A549 (cell line): ENCODE data around the gene GPR15LG. TPM values are rescaled to one million over a fixed set of nuclear protein-coding genes. Genes with fewer than 3 reads are reported as not detected.

Experiments
- ATAC-seq, 2 experiments: fragments of 200-7000 bp in 1 of 2; fragments of >200 bp in 1 of 2; cut with Nextera tagmentation in 1 of 2; cut with Tn5 transposase in 1 of 2; 3 replicates each; pipeline versions ENCODE4 v1.8.0 to v1.9.1; 2018 to 2020; ENCODE audit warnings: mild to moderate bottlenecking in 1 of 2, moderate library complexity in 1 of 2
- CTCF ChIA-PET: fragments of 300-600 bp; sonication (Branson Sonifier 250); formaldehyde crosslinking; extraction: SDS; loops from one replicate; lab custom pipeline; 2021; ENCODE audit warnings: antibody characterized with exemption, inconsistent platforms; lab: Yijun Ruan, JAX
- POLR2A ChIA-PET: fragments of 350-600 bp; formaldehyde crosslinking; extraction: SDS; loops from one replicate; lab custom pipeline; 2021; ENCODE audit warnings: antibody characterized with exemption, inconsistent platforms; lab: Yijun Ruan, JAX
- DNase-seq, 2 experiments: peaks; one replicate each; pipeline versions ENCODE4 v3.0.0 to v3.0.0-alpha.2; 2011 to 2016; ENCODE audit warnings: low read depth in 1 of 2, low spot score in 1 of 2
- FAIRE-seq: peaks from 2 replicates; lab custom pipeline; 2011; peaks lifted over from hg19 to GRCh38; lab: Jason Lieb, UNC
- H3K27ac ChIP-seq, 2 experiments: fragments of >200 bp; sonication (Bioruptor Twin); formaldehyde crosslinking; 3 replicates each; pipeline ENCODE4 v1.5.1; 2016 to 2017
- H3K4me1 ChIP-seq: fragments of >200 bp; sonication (Bioruptor Twin); formaldehyde crosslinking; 3 replicates; pipeline ENCODE4 v1.6.1; 2016
- H3K4me2 ChIP-seq: fragments of >200 bp; sonication (Bioruptor Twin); formaldehyde crosslinking; 3 replicates; pipeline ENCODE4 v1.6.1; 2016
- H3K4me3 ChIP-seq: fragments of >200 bp; sonication (Bioruptor Twin); formaldehyde crosslinking; 3 replicates; pipeline ENCODE4 v1.5.1; 2016
- H3K9me3 ChIP-seq: fragments of >200 bp; sonication (Bioruptor Twin); formaldehyde crosslinking; 3 replicates; pipeline ENCODE4 v1.6.1; 2016
- CBX2 ChIP-seq: fragments of 200-600 bp; sonication (generic); IDR thresholded peaks from 2 replicates; pipeline ENCODE4 v1.6.1; 2016; ENCODE audit warnings: low read depth, mild to moderate bottlenecking, borderline replicate concordance
- CHD4 ChIP-seq: fragments of 200-600 bp; sonication (generic); IDR thresholded peaks from 2 replicates; pipeline ENCODE4 v1.6.1; 2016; ENCODE audit warnings: antibody characterized with exemption, mild to moderate bottlenecking, borderline replicate concordance
- EHMT2 ChIP-seq: fragments of 200-600 bp; sonication (generic); IDR thresholded peaks from 2 replicates; pipeline ENCODE4 v1.6.1; 2016; ENCODE audit warnings: antibody characterized with exemption, low read depth, mild to moderate bottlenecking, moderate library complexity
- EP300 ChIP-seq, 2 experiments: fragments of >200 bp; sonication (Bioruptor Twin); formaldehyde crosslinking; IDR thresholded peaks; 2 replicates in 1 of 2; 3 replicates in 1 of 2; pipeline ENCODE4 v1.6.1; 2016 to 2017
- FOSB ChIP-seq: fragments of 250-450 bp; sonication (Bioruptor Pico); IDR thresholded peaks from 2 replicates; pipeline ENCODE4 v1.5.0; 2020; ENCODE audit warnings: mild to moderate bottlenecking, moderate library complexity
- FOSL2 ChIP-seq, 2 experiments: fragments of 450-650 bp in 1 of 2; fragments of >200 bp in 1 of 2; sonication (Bioruptor Twin) in 1 of 2; formaldehyde crosslinking; IDR thresholded peaks; 2 replicates each; pipeline versions ENCODE4 v1.5.0 to v1.6.1; 2016 to 2020; ENCODE audit warnings: mild to moderate bottlenecking in 1 of 2, moderate library complexity in 1 of 2
- HOXA7 ChIP-seq: fragments of 250-450 bp; sonication (Bioruptor Pico); IDR thresholded peaks from 2 replicates; pipeline ENCODE4 v1.5.0; 2020; ENCODE audit warnings: mild to moderate bottlenecking, moderate library complexity
- HOXB13 ChIP-seq: fragments of 250-450 bp; sonication (Bioruptor Pico); IDR thresholded peaks from 2 replicates; pipeline ENCODE4 v1.5.0; 2020; ENCODE audit warnings: low read depth, mild to moderate bottlenecking, moderate library complexity
- HOXB5 ChIP-seq: fragments of 250-450 bp; sonication (Bioruptor Pico); IDR thresholded peaks from 2 replicates; pipeline ENCODE4 v1.5.0; 2020; ENCODE audit warnings: mild to moderate bottlenecking, moderate library complexity
- JUN ChIP-seq, 2 experiments: fragments of >200 bp; sonication (Bioruptor Twin); formaldehyde crosslinking; IDR thresholded peaks; 2 replicates in 1 of 2; 3 replicates in 1 of 2; pipeline ENCODE4 v1.6.1; 2016 to 2017
- JUNB ChIP-seq: fragments of >200 bp; sonication (Bioruptor Twin); formaldehyde crosslinking; IDR thresholded peaks from 2 replicates; pipeline ENCODE4 v1.6.1; 2016
- KDM1A ChIP-seq: fragments of 200-600 bp; sonication (generic); IDR thresholded peaks from 2 replicates; pipeline ENCODE4 v1.6.1; 2016; ENCODE audit warnings: low read depth, mild to moderate bottlenecking
- MAZ ChIP-seq: fragments of 150-350 bp; IDR thresholded peaks from 2 replicates; pipeline ENCODE4 v1.6.1; 2014; ENCODE audit warnings: antibody characterized with exemption, low read depth, low read length, borderline replicate concordance
- MYC ChIP-seq: IDR thresholded peaks from 2 replicates; pipeline ENCODE4 v1.6.1; 2012; ENCODE audit warnings: mild to moderate bottlenecking, inconsistent platforms, low read length, improper control_type of control experiment, borderline replicate concordance
- RARB ChIP-seq: fragments of 250-450 bp; sonication (Bioruptor Pico); IDR thresholded peaks from 2 replicates; pipeline ENCODE4 v1.8.0; 2021; ENCODE audit warnings: mild to moderate bottlenecking, moderate library complexity
- RFX5 ChIP-seq: fragments of 450-650 bp; IDR thresholded peaks from 2 replicates; pipeline ENCODE4 v1.7.1; 2014; ENCODE audit warnings: antibody characterized with exemption, mild to moderate bottlenecking, moderate library complexity
- RNF2 ChIP-seq: fragments of 200-600 bp; sonication (generic); IDR thresholded peaks from 2 replicates; pipeline ENCODE4 v1.6.1; 2016; ENCODE audit warnings: low read depth, mild to moderate bottlenecking, antibody characterized with exemption, moderate library complexity, borderline replicate concordance
- TP53 ChIP-seq: fragments of 250-450 bp; sonication (Bioruptor Pico); IDR thresholded peaks from 2 replicates; pipeline ENCODE4 v1.5.0; 2021; ENCODE audit warnings: mild to moderate bottlenecking, moderate library complexity
- WGBS: methylation state at CpG from one replicate; pipeline ENCODE4 v1.1.6; 2017; ENCODE audit errors: missing lambda C conversion rate; 5-methylcytosine and 5-hydroxymethylcytosine counted together
- polyA plus RNA-seq, 4 experiments: library from polyadenylated mRNA; depleted of rRNA in 3 of 4; stranded (reverse); fragments of >200 nt; fragmentation: RNase III in 1 of 4; extraction: RNeasy Plus Mini Kit Qiagen cat#74134 plus additional on column Dnase treatment in 1 of 4; gene quantifications; 2 replicates in 3 of 4; 3 replicates in 1 of 4; pipeline ENCODE4 v1.2.3, GENCODE V29; 2011 to 2017
- TF ChIP-seq, protein P1 (sequence below): fragments of >200 bp; sonication (Bioruptor Twin); formaldehyde crosslinking; IDR thresholded peaks from 2 replicates; pipeline ENCODE4 v1.6.1; 2016
- TF ChIP-seq, protein P2 (sequence below): IDR thresholded peaks from 2 replicates; pipeline ENCODE4 v1.6.1; 2012; ENCODE audit warnings: low read depth, borderline replicate concordance
- TF ChIP-seq, protein P3 (sequence below): fragments of 150-350 bp; IDR thresholded peaks from 2 replicates; pipeline ENCODE4 v1.6.1; 2014; ENCODE audit warnings: low read depth, mild to moderate bottlenecking, low read length

Gene GPR15LG
- polyA plus RNA-seq, 2 of the 4 experiments (the other 2 are of a cell fraction): not detected

DNA sequence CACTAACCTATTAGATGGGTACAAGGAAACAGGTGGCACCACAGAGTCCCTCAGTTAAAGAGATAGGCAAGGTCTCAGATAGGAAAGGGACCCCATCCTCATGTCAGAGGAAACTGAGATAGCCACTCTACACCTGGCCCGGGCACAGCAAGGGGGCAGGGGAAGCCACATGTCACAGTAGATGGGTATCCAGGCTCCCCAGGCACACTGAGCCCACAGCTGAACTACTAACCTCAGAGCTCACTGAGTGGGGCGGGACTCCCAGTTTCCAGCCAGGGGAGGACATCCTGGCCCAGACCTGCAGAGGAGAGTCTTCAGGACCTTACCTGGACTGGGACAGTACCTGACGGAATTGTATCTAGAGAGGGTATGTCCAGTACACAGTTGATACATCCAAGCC, 17.0 kb downstream of the GPR15LG start:
- 0% methylated on average over 2 of the region's 3 CpGs for WGBS
- FAIRE-seq (no peak), DNase-seq (no peak), ATAC-seq (no peak)
- Histone ChIP-seq H3K4me1 (no peaks in the 10 kb centered on the region), H3K27ac (no peak overlapping the region), H3K4me2 (no peak overlapping the region), H3K4me3 (no peak overlapping the region), H3K9me3 (no peaks in the 10 kb centered on the region)
- ChIA-PET POLR2A (no interaction called here), CTCF (interaction anchor here (1.2 to 1.6 kb wide), 2 partner anchors 8 to 42 kb away, joined by 3 to 6 read pairs; no protein-coding TSS in a partner anchor)
- TF ChIP-seq, protein P1, sequence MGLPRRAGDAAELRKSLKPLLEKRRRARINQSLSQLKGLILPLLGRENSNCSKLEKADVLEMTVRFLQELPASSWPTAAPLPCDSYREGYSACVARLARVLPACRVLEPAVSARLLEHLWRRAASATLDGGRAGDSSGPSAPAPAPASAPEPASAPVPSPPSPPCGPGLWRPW: no peak
- no peak for TF ChIP-seq KDM1A
- no peak for TF ChIP-seq FOSB
- no peak for TF ChIP-seq MYC
- no peak for TF ChIP-seq HOXB13 (CRISPR knock-in tag)
- no peak for TF ChIP-seq RFX5
- TF ChIP-seq EP300 (IDR thresholded peaks at IDR 0.05): no peak
- TF ChIP-seq RARB (CRISPR knock-in tag): no peak
- no peak for TF ChIP-seq HOXB5 (CRISPR knock-in tag)

DNA sequence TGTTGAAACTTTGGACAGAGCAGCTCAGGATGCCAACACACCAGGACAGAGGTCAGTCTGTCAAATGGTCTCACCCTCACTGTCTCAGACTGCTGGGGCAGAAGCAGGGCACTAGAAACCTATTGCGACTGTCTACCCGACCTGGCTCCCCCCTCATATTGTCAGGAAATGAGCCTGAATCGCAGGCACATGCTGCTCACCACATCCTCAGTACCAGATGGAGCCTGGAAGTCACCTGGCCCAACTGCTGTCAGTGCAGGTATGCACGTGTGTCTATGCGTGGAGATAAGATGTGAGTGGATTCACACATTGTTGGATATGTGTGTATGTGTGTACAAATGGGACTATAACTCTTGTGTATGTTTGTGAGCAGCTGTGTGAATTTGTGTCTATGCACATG, 17.5 kb downstream of the GPR15LG start:
- TF ChIP-seq RNF2: no peak
- TF ChIP-seq JUNB: no peak
- TF ChIP-seq EHMT2: no peak
- TF ChIP-seq JUN (IDR thresholded peaks at IDR 0.05): no peak
- no peak for TF ChIP-seq RFX5
- no peak for TF ChIP-seq RARB (CRISPR knock-in tag)
- TF ChIP-seq CHD4: no peak
- TF ChIP-seq, protein P2, sequence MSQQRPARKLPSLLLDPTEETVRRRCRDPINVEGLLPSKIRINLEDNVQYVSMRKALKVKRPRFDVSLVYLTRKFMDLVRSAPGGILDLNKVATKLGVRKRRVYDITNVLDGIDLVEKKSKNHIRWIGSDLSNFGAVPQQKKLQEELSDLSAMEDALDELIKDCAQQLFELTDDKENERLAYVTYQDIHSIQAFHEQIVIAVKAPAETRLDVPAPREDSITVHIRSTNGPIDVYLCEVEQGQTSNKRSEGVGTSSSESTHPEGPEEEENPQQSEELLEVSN: no peak
- H3K4me3 ChIP-seq: no peak overlapping the region
- FAIRE-seq (no peak), ATAC-seq (no peak), DNase-seq (no peak)
- no peak overlapping the region for H3K27ac ChIP-seq
- 15% methylated on average over 5 of the region's 5 CpGs for WGBS
- no peak overlapping the region for H3K4me2 ChIP-seq
- POLR2A ChIA-PET: no interaction called here
- H3K4me1 ChIP-seq: peaks cover 4% of the 10 kb centered on the region; the same call in 1 of the 3 replicates
- no peaks in the 10 kb centered on the region for H3K9me3 ChIP-seq
- CTCF ChIA-PET: interaction anchor here (1.2 to 1.6 kb wide), 2 partner anchors 8 to 43 kb away, joined by 3 to 6 read pairs; no protein-coding TSS in a partner anchor

DNA sequence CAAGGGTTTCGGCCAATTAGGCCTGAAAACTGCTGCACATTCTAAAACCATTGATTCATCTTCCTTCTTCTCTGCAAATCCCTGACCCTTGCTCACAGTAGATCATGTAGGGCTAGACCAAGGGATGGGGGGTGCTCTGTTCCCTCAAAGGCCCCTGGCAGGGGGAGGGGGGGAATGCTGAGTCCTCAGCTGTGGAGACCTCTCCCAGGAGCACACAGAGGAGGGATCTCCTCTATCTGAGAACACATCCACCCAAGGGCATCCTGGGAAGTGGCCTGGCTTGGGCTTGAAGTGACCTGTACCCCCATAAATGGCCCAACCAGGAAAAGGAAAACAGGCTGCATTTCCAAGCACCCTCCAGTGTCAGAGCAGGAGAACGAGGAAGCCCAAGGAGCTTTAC, 19.7 kb downstream of the GPR15LG start:
- Histone ChIP-seq H3K4me1 (peaks cover 4% of the 10 kb centered on the region; the same call in 1 of the 3 replicates), H3K9me3 (no peaks in the 10 kb centered on the region)
- TF ChIP-seq HOXB5 (CRISPR knock-in tag) (no peak), MAZ (no peak), HOXA7 (CRISPR knock-in tag) (no peak), CBX2 (no peak), TP53 (CRISPR knock-in tag) (no peak), FOSL2 (IDR thresholded peaks at IDR 0.05) (no peak), FOSL2 (CRISPR knock-in tag; IDR thresholded peaks at IDR 0.05) (no peak)
- TF ChIP-seq, protein P2: no peak
- TF ChIP-seq, protein P3, sequence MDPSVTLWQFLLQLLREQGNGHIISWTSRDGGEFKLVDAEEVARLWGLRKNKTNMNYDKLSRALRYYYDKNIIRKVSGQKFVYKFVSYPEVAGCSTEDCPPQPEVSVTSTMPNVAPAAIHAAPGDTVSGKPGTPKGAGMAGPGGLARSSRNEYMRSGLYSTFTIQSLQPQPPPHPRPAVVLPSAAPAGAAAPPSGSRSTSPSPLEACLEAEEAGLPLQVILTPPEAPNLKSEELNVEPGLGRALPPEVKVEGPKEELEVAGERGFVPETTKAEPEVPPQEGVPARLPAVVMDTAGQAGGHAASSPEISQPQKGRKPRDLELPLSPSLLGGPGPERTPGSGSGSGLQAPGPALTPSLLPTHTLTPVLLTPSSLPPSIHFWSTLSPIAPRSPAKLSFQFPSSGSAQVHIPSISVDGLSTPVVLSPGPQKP: no peak
- TF ChIP-seq, all 56 proteins: peak for 0
- Histone ChIP-seq H3K4me2 (no peak overlapping the region), H3K4me3 (no peak overlapping the region), H3K27ac (no peak overlapping the region)
- DNase-seq: no peak
- 80% methylated on average over 2 of the region's 2 CpGs for WGBS
- ChIA-PET CTCF (interaction anchor here (1.2 kb wide), 1 partner anchor 19 kb away, joined by 3 read pairs; no protein-coding TSS in a partner anchor), POLR2A (no interaction called here)
- ATAC-seq: no peak
- no peak for FAIRE-seq
